Activated CD8-positive, alpha-beta T cell treated with anti-CD3 and anti-CD28 coated beads for 36 hours (primary cell): Measurements from ENCODE around the gene CORO2B. TPM values are rescaled to one million over a fixed set of nuclear protein-coding genes. Genes with fewer than 3 reads are reported as not detected.

ENCODE experiments used
- ATAC-seq: fragments of 200-7000 bp; cut with Tn5 transposase; one replicate; pipeline ENCODE4 v1.10.0; 2021; ENCODE audit warnings: mild to moderate bottlenecking, moderate library complexity
- CTCF ChIA-PET: fragments of 350-600 bp; sonication (Branson Sonifier 250); formaldehyde crosslinking; loops from one replicate; lab custom pipeline; 2021; ENCODE audit warnings: antibody characterized with exemption; lab: Charles Lee
- POLR2A ChIA-PET: fragments of 350-600 bp; sonication (Branson Sonifier 250); formaldehyde crosslinking; loops from one replicate; lab custom pipeline; 2021; ENCODE audit warnings: antibody characterized with exemption; lab: Charles Lee
- DNase-seq: peaks from one replicate; pipeline ENCODE4 v3.0.0-alpha.2; 2020
- H3K27ac Mint-ChIP-seq: one replicate; pipeline ENCODE4 v1.8.0; 2021; ENCODE audit warnings: mild to moderate bottlenecking, mixed read lengths
- H3K27me3 Mint-ChIP-seq: one replicate; pipeline ENCODE4 v1.8.0; 2021; ENCODE audit warnings: mixed read lengths
- H3K36me3 Mint-ChIP-seq: one replicate; pipeline ENCODE4 v1.8.0; 2021; ENCODE audit warnings: low read depth, mixed read lengths
- H3K4me1 Mint-ChIP-seq: one replicate; pipeline ENCODE4 v1.8.0; 2021; ENCODE audit warnings: low read depth, mixed read lengths
- H3K4me3 Mint-ChIP-seq: one replicate; pipeline ENCODE4 v1.8.0; 2021; ENCODE audit warnings: mild to moderate bottlenecking, moderate library complexity, mixed read lengths
- H3K9me3 Mint-ChIP-seq: one replicate; pipeline ENCODE4 v1.8.0; 2021; ENCODE audit warnings: mixed read lengths
- CTCF ChIP-seq: fragments of 200-600 bp; IDR thresholded peaks from one replicate; pipeline ENCODE4 v1.8.0; 2022; ENCODE audit warnings: antibody characterized with exemption, mild to moderate bottlenecking
- intact Hi-C: fragments of 100-400 bp; cut with micrococcal nuclease; formaldehyde crosslinking; loops from one replicate; pipeline ENCODE4 v1.10.0; 2022
- total RNA-seq, 2 experiments: library from RNA; stranded (reverse); gene quantifications; one replicate each; pipeline ENCODE4 v1.2.3, GENCODE V29; 2021

The CORO2B gene
- total RNA-seq, 2 experiments from 2014 or later: not detected

DNA sequence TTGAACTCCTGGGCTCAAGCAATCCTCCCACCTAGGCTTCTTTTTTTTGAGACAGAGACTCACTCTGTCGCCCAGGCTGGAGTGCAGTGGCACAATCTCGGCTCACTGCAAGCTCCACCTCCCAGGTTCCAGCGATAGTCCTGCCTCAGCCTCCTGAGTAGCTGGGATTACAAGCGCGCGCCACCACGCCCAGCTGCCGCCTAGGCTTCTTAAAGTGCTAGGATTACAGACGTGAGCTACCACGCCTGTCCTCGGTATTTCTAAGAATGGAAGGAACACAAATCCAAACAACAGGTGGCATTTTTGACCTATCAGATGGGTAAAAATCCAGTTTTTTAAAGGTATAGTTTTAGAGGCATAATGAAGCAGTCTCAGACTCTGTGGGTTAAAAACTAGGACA, 128.1 kb downstream of the CORO2B start:
- CTCF ChIA-PET: no interaction called here
- POLR2A ChIA-PET: no interaction called here

GRCh38 chr15:68707386-68707785, 128.6 kb downstream of the CORO2B start:
- POLR2A ChIA-PET: no interaction called here
- Mint-ChIP-seq H3K27ac (no peak overlapping the region), H3K4me1 (no peaks in the 10 kb centered on the region), H3K27me3 (peaks cover 4% of the 10 kb centered on the region), H3K36me3 (no peaks in the 10 kb centered on the region), H3K9me3 (no peaks in the 10 kb centered on the region), H3K4me3 (no peak overlapping the region)
- DNase-seq (no peak), ATAC-seq (no peak)
- TF ChIP-seq CTCF: no peak
- intact Hi-C loops: no loop called here
- CTCF ChIA-PET: no interaction called here

More for the DNA sequence above, 128.1 kb downstream of the CORO2B start:
- Mint-ChIP-seq H3K9me3 (no peaks in the 10 kb centered on the region), H3K4me3 (no peak overlapping the region), H3K36me3 (no peaks in the 10 kb centered on the region), H3K27me3 (peaks cover 4% of the 10 kb centered on the region), H3K27ac (no peak overlapping the region), H3K4me1 (no peaks in the 10 kb centered on the region)
- intact Hi-C loops: no loop called here
- TF ChIP-seq CTCF: no peak
- DNase-seq: no peak
- ATAC-seq: no peak

DNA sequence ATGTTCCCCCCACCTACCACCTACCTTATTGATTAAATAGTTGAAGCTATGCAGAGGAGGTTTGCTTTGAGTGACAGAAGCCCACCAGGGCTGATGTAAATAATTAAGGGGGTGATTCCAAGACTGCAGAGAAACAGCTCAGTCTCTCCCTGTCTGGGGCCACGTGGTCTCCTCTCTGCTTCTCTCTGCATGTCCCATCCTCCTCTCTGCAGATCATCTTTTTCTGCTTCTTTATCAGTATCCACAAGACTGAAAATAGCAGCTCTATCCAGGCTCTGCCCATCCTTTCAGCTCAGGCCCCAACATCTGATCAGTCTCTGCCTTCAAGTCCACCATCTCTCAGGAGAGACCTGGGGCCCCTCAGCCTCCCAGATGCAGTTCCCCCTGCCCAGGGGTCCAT, 131.1 kb downstream of the CORO2B start:
- CTCF ChIA-PET: no interaction called here
- no peaks in the 10 kb centered on the region for H3K9me3 Mint-ChIP-seq
- H3K36me3 Mint-ChIP-seq: no peaks in the 10 kb centered on the region
- H3K4me1 Mint-ChIP-seq: no peaks in the 10 kb centered on the region
- no peak overlapping the region for H3K27ac Mint-ChIP-seq
- ATAC-seq: no peak
- no peak overlapping the region for H3K4me3 Mint-ChIP-seq
- intact Hi-C loops: no loop called here
- DNase-seq: no peak
- peaks cover 2% of the 10 kb centered on the region for H3K27me3 Mint-ChIP-seq
- POLR2A ChIA-PET: no interaction called here
- TF ChIP-seq CTCF: no peak

DNA sequence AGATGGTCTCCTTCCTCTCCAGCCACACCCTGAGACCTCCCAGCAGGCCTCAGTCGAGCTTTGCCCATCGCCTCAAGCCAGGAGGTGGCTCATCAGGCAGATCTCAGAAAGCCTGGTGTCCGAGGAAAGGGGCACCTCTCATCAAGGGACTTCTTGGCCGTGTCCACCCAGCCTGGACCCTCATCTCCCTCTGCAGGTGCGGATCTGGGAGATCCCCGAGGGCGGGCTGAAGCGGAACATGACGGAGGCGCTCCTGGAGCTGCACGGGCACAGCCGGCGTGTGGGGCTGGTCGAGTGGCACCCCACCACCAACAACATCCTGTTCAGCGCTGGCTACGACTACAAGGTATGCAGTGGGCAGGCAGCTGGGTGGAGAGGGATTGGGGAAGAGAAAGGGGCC, 131.7 kb downstream of the CORO2B start:
- ATAC-seq (no peak), DNase-seq (no peak)
- no peaks in the 10 kb centered on the region for H3K36me3 Mint-ChIP-seq
- ChIA-PET POLR2A (no interaction called here), CTCF (no interaction called here)
- no peaks in the 10 kb centered on the region for H3K4me1 Mint-ChIP-seq
- no peaks in the 10 kb centered on the region for H3K27me3 Mint-ChIP-seq
- no peaks in the 10 kb centered on the region for H3K9me3 Mint-ChIP-seq
- no peak overlapping the region for H3K4me3 Mint-ChIP-seq
- H3K27ac Mint-ChIP-seq: no peak overlapping the region
- no peak for TF ChIP-seq CTCF
- intact Hi-C loops: no loop called here

DNA sequence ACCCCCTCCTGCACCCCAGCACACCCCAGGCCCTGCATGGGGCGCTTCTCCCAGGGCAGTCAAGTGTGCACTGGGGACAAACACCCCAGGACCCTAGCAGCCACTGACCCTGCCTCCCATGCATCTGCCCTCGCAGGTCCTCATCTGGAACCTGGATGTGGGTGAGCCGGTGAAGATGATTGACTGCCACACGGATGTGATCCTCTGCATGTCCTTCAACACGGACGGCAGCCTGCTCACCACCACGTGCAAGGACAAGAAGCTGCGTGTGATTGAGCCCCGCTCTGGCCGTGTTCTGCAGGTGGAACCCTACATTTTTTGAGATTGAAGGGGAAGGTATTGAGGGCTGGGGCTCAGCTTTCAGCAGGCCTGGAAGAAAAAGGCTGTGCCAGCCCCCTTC, 132.6 kb downstream of the CORO2B start:
- Mint-ChIP-seq H3K36me3 (no peaks in the 10 kb centered on the region), H3K27me3 (peaks cover 4% of the 10 kb centered on the region), H3K27ac (no peak overlapping the region), H3K4me1 (no peaks in the 10 kb centered on the region), H3K4me3 (no peak overlapping the region), H3K9me3 (no peaks in the 10 kb centered on the region)
- ChIA-PET POLR2A (no interaction called here), CTCF (interaction anchor here (1.0 to 1.5 kb wide), 2 partner anchors 38 to 152 kb away, joined by 3 read pairs; no protein-coding TSS in a partner anchor)
- no peak for DNase-seq
- no peak for TF ChIP-seq CTCF
- no peak for ATAC-seq
- intact Hi-C loops: no loop called here
